T-helper 2 cell treated with Interferon-gamma antibody and Interleukin-4, amounts not matched to agents 100 ng/mL and 5 ng/mL, for 36 hours (primary cell): Measurements from ENCODE around the gene SMTNL2. TPM values are rescaled to one million over a fixed set of nuclear protein-coding genes. Genes with fewer than 3 reads are reported as not detected.

ENCODE experiments used
- intact Hi-C: fragments of 100-400 bp; cut with micrococcal nuclease; formaldehyde crosslinking; loops from one replicate; pipeline ENCODE4 v1.15.1; 2023
- total RNA-seq: library from RNA; stranded (reverse); gene quantifications from 2 replicates; pipeline ENCODE4 v1.2.3, GENCODE V29; 2022

The SMTNL2 gene
- not detected in 2 replicates for total RNA-seq

DNA sequence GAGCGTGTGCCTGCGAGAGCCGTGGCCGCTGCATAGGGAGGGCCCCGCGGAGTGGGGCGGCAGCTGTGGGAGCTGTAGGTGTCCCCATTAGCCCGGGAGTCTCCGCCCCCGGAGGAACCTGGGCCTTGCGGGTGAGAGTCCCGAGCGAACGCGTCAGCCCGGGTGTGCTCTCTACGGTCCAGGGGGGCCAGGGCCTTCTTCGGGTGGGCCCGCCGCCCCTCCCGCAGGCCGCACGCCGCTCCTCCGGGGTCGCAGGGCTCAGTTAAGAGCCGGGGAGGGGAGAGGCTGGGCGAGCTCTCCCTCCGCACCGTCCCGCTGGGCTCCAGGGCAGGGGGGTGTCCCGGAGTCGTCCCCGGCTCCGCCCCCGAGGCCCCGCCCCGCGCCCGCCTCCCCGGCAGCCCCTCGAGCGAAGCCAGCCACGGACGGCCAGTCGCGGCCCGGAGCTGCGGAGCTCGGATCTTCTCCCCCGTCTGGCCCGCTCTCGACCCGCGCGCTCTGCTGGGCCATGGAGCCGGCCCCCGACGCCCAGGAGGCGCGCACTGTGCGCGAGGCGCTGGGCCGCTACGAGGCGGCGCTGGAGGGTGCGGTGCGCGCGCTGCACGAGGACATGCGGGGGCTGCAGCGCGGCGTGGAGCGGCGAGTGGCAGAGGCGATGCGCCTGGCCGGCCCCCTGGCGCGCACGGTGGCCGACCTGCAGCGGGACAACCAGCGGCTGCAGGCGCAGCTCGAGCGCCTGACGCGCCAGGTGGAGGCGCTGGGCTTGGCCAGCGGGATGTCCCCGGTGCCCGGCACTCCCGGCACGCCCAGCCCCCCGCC lies at the start of gene SMTNL2:
Gene SMTNL2 (plus strand): TSS at position 429 of the 816 bp plus-strand sequence. CDS start 77 bp downstream, at position 506.
- intact Hi-C loops: no loop called here

DNA sequence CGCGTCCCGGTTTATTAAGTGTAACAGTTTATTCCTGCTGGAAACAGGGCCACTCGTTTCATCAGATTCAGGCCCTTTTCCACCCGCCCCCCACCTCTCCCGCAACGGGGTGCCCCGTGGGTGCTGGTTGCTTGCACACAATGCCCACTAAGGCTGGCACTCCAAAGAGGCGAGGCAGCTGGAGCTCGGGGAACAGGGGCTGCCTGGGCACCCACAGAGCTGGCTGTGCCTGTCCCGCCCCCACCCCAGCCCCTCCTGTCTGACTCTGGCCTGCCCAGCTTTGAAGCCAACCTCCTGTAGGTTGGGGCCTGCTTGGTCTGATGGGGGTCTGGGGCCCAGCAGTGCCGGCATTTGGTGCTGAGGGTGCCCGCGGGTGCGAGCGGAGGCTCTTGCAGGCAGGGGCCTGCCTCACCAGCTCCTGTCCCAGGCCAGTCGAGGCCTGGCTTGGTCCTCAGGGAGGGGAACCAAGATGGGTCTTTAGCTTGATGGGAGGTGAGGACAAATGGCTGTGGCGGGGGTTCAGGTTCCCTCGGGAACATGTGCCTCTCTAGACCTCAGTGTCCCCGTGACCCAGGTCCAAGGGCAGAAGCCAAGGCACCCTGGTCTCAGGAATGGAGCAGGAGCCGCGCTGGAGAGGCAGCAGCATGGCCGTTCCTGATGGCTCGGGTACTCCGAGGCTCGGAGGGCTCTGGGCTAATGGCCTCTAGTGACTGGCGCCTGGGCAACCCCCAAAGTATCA lies 49.2 kb upstream of the SMTNL2 start:
- intact Hi-C loops: no loop called here

DNA sequence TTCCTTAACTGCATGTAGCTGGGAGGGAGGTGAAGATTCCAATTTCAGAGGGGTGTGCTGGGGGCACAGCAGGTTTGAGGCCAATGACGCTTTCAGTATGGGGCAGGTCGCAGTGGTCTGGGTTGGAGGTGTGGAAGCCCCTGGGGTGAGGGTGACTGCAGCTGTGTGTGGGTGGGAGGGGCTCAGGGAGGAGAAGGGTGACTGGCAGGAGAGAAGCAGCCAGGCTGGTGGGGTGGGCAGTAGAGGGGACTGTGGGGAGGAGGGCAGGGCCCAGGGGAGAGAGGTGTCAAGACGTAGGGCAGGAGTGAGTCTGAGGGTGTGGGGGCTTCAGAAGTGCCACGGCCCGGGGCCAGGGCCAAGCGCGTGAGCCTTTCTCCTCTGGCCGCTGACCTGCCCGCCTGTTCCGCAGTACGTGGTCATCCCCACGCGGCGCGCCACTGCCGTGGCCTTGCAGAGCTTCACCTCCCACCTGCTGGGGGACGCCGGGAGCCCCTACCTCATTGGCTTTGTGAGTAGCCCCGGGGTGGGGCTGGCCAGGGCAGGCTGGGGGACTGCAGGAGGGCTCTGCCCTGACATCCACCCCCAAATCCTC lies 48.6 kb upstream of the SMTNL2 start:
- intact Hi-C loops: no loop called here

DNA sequence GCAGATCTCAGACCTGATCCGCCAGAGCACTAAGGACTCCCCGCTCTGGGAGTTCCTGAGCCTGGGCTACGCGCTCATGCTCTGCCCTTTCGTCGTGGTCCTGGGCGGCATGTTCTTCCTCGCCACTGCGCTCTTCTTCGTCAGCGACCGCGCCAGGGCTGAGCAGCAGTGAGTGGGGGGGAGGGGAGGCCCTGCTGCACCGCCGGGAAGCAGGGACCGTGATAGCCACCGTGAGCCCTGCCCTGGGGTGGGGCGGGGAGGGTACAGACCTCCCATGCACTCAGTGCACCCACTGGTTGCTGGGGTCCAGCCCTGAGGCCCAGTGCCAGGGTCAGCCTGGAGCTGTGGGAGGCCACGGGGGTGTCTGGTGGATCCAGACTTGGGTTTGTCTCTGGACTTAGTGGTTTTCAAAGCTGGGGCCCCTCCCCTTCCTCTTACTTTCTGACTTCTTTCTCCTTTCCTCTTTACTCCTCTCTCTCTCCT lies 48.0 kb upstream of the SMTNL2 start:
- intact Hi-C loops: no loop called here

DNA sequence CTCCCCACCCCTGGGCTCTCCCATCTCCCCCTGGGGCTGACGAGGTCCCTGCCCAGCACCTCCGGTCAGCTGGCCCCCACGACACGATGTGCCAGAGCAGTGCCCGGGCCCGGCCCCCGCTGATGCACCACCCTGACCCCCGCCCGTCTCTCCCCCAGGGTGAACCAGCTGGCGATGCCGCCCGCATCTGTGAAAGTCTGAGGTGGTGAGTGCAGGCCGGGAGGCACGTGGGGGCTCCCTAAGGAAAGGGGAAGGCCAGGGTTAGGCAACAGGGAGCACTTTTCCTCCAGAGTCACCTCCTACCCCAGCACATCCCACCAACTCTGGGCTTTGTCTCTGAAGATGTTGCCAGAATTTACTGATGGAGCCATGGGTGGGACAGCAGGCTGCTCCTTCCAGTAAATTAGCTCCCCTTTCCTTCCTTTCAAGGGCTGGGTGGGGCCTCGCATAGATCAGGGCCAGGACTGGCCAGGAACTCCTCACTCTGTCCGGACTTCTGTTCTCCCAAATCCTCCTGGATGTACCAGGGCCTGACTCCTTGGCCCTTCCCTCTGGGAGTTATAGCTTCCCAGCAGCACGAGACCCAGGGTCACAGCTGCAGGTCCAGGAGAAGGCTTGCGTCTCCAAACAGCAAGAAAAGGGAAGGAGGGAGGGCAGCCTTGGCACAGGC lies 47.5 kb upstream of the SMTNL2 start:
- intact Hi-C loops: no loop called here

DNA sequence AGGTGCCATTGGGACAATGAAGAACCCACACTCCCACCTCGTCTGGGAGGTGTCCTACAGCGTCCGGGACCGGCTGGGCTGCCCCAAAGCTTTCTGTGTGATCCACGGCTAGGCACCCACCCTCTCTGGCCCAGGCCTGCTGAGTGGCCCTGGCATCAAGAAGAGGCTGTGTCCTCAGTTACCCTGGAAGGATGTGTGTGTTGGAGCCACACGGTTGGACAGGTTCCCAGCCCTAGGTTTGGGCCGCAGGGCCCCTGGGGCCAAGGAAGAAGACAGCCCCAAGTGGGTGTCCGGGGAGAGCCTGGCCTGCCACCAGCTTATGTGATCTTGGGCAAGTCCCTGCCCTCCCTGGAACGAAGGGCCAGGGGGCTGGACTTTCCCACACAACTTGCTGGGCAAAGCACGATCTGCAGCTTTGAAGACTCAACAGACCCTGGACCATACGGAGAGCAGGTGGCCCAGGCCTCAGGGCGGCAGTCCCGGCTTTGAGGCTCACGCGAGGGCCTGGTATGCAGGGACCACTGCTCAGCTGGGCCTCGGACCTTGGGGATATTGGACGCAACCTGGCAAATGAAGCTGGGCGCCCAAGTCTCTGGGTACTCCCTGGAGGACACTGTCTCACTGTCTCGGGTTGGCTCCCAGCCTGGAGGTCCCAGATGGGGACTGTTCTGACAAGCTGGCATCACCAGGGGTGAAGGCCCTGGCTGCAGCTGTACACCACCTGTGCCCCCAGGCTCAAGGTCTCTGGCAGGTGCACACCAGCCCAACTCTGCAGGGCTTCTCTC lies 46.7 kb upstream of the SMTNL2 start:
- intact Hi-C loops: no loop called here

DNA sequence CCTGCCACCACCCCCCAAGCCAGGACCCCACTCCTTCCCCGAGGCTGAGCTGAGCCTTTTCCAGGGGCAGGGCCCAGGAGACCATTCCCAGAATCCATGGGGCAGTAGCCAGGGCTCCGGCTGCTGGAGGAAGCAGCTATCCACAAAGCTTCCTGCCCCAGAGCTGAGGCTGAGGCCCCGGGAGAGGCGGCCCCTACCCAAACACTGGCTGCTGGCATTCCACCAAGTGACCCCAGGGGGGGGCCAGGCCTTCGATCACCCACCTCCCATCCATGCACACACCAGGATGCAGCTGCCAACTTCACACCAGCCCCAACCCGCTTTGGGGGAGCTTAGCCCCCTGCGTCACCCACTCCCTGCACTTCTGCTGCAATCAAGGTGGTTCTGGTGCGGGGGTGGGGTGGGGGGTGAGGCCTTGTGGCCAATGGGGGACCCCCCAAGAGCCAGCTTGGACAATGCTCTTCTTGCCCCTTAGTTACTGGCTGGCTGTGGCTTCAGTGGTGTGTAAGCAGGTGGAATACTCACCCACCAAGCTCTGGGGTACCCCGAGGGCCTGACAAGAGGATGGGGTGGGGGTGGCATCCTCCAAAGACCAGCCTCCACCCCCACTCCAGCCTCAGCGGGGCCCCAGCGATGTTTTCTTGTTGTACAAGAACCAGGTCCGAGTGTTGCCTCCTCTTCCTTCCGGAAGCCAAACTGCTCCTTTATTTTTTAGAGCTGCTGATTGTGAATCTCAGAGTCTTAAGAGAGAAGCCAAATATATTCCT lies 45.9 kb upstream of the SMTNL2 start:
- intact Hi-C loops: no loop called here

DNA sequence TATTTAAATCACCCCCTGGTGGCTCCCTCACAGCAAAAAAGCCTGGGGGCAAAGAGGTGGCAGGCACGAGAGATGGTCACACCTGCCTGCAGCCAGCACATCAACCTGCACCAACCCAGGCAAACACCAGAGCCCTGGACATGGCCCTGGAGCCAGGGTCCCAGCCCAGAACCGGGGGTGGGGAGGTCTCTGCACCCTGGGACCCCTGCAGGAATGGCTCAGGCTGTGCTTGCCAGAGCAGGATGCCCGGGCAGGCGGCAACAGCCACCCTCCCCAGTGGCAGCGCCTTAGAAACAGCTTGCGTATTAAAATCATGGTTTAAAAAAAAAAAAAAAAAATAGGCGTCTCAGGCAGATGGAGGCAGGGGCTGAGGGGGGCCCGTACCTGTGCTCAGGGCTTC lies 45.3 kb upstream of the SMTNL2 start:
- intact Hi-C loops: no loop called here

DNA sequence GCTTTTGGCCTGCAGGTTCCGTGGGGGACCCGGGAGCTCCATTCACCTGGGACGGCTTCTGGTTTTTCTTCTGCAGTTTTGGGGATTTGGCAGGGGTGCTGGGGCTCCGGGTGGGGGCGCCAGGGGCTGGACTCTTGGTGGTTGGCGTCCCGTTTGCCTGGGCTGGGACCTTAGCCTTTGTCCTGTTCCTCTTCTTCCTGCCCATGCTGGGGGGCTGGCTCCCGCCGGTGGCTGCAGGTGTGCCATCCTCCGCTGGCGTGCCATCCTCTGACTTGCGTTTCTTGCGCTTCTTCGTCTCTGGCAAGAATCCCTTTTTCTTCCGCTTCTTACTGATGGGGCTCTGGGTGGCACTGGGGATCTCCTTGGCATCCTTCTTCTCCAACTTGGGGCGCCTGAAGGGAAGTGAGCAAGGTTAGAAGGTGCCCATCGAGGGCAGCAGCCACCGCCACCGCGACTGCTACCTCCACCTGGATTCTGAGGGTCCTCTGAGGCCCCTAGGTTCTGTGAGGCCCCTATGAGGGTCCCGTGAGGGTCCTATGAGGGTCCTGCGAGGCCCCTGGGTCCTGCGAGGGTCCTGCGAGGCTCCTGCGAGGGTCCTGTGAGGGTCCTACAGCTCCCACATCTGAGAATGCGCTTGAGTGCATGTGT lies 44.6 kb upstream of the SMTNL2 start:
- intact Hi-C loops: no loop called here

DNA sequence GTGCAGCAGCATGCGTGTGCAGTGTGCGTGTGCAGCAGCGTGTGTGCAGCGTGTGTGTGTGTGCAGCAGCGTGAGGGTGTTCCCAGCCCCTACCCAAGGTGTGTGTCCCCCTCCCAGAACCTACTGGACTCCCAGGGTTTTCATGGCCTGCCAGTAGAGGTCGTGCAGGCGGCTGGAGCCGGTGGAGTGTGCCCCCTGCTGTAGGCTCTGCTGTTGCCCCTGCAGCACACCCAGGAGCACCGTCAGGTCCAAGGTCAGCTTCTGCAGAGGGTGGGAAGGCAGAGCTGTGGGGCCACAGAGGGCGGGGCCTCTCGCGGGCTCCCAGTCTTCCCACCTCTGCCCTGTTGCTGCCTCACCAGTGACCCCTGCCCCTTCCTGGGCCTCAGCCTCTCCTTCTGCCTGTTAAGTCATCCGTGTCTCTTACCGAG lies 44.1 kb upstream of the SMTNL2 start:
- intact Hi-C loops: no loop called here

DNA sequence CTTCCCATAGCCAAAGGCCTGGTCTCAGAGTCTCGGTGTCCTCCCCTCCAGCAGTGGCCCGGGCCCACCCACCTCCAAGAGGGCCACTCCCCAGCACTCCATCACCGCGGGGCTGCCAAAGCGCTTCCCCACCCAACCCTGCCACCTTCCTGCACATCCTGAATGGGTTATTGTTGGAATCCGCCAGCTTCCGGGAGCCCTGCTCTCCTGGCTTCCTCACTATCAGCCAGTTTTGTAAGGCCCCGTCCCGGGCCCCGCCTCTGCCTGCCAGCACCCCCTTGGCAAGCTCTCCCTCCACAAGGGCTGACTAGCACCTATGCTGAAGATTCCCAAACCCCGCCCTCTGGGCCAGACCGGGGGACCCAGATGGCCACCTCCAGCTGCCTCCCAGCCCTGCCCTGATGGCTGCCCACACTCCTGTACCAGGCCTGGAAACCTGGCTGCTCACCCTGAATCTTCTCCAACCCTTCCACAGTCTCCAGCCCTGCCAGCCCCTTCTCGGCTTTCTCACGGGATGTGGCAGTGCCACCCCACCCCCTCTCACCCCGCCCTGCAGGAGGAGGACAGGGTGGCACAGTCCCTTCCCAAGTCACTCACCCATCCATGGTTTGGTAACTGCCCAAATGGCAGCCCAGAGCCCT lies 43.5 kb upstream of the SMTNL2 start:
- intact Hi-C loops: no loop called here

DNA sequence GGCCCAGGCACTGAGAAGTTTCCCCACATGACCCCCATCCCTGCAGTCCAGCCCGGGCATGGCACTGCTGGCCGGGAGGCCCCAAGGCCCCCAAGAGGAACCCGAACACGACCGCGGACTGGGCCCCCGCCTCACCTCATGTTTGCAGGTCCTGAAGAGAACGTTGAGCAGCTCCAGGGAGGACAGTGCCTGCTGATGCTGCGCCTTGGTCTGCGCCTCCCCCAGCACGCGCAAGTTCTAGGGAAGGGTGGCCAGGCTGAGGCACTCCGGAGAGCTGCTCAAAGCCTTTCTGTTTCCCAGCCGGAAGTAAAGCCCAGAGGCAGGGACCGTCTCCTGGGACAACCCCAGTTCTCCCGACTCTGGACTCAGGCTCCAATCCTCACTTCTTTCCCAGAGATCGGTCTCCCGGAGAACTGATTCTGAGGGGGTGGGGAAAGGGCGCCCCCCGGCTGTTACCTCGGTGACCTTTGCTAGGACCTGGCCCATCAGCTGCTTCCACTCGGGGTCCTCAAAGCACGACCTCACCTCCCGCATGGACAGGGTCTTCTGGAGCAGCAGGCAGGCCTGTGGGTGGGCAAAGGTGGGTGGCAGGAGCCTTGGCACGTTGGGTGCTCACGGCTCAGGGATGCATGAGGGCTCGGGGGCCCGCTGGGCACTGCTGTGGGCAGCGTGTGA lies 42.9 kb upstream of the SMTNL2 start:
- intact Hi-C loops: no loop called here

DNA sequence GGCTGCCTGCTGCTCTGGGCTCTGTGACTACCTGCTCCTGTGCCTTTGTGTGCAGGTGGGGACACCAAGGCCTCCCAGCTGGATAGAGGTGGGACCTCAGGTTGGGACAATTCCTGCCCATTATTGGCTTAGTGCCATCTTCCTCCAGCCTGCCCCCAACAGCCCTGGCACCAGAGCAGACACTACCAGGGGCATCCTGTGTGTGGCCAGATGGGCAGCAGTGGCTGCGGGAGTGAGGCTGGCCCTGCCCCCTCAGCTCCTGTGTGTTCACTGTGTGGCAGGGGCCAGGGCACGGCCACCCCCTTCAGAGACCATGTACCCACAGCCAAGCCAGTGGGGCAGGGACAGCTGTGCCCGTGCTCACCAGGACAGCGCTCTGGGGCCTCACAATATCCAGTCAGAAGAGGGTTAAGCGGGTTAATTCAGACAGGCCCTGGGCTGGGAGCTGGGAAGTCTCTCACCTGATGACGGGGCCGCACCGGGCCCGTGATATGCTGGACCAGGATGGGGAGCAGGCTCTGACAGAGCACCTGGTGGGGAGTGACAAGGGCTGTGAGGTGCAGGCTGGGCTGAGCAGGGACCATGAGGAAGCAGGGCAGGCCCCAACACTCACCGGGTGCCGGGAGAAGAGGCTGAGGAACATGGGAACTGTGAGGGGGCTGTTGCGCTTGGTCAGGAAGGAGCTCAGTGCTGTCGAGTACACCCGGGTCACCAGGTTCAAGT lies 42.2 kb upstream of the SMTNL2 start:
- intact Hi-C loops: no loop called here

DNA sequence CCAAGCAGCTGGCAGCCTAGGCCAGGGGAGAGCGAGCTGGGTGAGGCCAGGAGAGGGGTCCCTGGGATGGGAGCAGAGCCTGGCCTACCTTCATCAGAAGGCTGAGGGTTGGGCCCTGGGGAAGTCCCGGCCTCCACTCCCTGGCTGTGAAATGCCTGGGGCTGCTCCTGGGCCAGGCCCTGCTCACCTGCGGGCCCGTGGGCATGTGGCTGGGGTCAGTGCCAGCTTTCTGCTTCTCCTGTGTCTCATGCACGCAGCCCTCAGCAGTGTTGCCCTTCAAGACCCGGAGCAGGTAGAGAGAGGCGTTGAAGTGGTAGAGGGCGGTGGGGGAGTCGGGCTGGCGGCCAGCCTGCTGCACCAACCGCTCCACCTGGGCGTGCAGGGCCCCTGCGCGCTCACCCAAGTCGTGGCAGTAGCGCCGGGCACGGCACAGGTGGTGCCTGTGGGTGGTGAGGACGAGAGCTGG lies 41.6 kb upstream of the SMTNL2 start:
- intact Hi-C loops: no loop called here

DNA sequence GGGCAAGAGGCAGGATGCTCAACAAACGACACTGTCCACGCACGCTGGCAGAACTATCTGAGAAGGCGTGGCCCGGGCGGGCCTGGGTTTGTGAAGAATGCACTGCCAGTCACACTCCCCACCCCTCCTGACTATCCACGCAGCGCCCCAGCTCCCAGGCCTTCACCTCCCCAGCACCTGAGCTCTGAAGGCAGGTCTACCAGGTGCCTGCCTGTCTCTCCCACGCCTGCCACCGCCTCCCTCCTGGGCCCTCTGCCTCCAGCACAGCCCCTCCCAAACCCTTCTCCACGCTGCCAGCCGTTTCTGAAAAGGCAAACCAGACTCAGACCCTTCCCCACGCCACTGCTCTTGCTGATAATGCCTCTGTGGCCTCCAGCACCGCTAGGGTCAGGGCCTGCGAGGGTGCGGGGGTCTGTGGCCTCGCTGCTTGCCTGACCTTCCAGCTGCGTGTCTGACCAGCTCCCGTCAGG lies 40.7 kb upstream of the SMTNL2 start:
- intact Hi-C loops: no loop called here

DNA sequence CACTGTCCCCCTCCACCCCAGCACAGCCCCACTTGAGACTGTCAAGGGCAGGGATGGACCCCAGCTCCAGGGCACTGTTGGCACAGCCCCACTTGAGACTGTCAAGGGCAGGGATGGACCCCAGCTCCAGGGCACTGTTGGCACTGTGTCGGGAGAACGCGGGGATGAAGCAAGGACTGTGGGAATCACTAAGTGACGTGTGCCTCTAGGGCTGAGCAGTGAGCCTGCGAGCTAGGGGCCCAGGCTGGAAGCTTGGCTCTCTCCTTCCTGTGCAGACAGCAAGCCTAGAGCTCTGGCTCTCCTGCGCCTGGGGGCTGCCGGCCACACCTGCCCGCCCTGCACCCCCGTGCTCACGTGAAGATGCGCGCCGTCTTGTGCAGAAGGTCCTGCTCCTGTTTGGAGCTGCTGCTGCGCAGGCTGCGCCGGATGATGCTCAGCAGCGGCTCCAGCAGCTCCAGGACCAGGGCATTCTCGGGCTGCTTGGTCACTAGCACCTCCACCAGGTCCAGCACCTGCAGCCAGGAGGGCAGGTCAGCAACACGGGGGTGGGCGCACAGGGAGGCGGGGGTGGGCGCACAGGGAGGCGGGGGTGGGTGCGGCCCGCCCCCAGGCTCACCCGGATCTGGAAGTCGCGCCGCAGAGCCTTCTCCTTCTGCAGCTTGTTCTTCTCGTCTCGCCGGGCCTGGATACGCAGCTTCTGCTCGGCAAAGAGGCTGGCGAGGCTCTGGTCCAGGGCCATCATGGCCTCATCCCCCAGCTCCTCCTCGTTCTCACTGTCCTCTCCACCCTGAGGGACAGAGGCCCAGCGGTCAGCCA lies 40.0 kb upstream of the SMTNL2 start:
- intact Hi-C loops: no loop called here

DNA sequence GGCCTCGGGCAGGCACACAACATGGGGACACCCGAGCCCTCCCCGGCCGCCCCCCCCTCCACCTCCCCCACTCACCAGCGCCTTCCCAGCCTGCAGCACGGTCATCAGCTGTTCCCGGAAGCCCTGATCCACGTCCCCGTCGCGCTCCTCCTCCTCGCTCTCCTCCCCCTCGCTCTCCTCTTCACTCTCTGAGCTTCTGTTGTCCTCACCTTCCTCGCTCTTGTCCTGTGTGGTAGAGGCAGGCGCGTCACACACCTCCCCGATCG lies 39.4 kb upstream of the SMTNL2 start:
- intact Hi-C loops: no loop called here
